Muscle layer of colon (tissue), 2 donors: ENCODE measurements around the gene TRIM50.
A peak's percentile ranks its signal among the peaks of the same experiment; 100 is the strongest.
"Not testable (repeated sequence)": the region's sequence is repeated elsewhere in the genome, so short reads cannot be mapped to it uniquely, and the experiment has no call there.

Source experiments
- H3K27ac ChIP-seq: one replicate; pipeline ENCODE4 v1.7.0; 2013; ENCODE audit warnings: low read depth, mild to moderate bottlenecking, low read length, moderate library complexity
- H3K27me3 ChIP-seq, 2 donors: one replicate each; pipeline ENCODE4 v1.7.0; 2013; ENCODE audit warnings: low read length in 2 of 2, mild to moderate bottlenecking in 2 of 2; ENCODE audit not compliant: insufficient read depth in 2 of 2, control insufficient read depth in 1 of 2
- H3K36me3 ChIP-seq: one replicate; pipeline ENCODE4 v1.7.0; 2013; ENCODE audit warnings: mild to moderate bottlenecking, low read length; ENCODE audit not compliant: insufficient read depth
- H3K4me1 ChIP-seq: one replicate; pipeline ENCODE4 v1.7.0; 2013; ENCODE audit warnings: mild to moderate bottlenecking, low read length; ENCODE audit not compliant: insufficient read depth
- H3K4me3 ChIP-seq, 2 donors: one replicate each; pipeline ENCODE4 v1.7.0; 2013; ENCODE audit warnings: low read length in 2 of 2, low read depth in 1 of 2, mild to moderate bottlenecking in 1 of 2, moderate library complexity in 1 of 2
- H3K9ac ChIP-seq: one replicate; pipeline ENCODE4 v1.7.0; 2013; ENCODE audit warnings: low read length
- H3K9me3 ChIP-seq: one replicate; pipeline ENCODE4 v1.7.0; 2013; ENCODE audit warnings: mild to moderate bottlenecking, low read length
- donor health status: abdominal sarcoma.
- donor health status: Adenocarcinoma of cecum.

The TRIM50 gene

DNA sequence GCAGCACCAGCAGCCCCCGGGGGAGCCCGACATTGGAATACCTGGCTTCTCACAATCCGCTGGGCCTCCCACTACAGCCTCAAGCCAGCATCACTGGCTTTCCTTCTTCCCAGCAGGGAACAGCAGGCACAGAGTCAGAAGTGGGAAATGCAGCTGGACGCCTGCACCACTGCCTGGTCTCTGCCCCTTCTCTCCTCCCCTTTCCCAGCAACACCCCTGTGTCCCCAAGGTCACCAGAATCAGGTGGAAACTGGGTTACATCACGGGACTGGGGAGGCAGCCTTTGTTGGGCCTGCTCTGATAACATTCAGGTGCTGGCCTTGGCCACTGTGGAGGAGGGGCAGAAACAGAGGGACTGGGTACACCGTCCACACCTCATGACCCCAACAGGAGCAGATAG, 2.5 kb downstream of the TRIM50 start:
- not testable (repeated sequence) for H3K36me3 ChIP-seq, H3K27ac ChIP-seq, H3K4me3 ChIP-seq, H3K27me3 ChIP-seq, H3K4me1 ChIP-seq, H3K9me3 ChIP-seq, H3K9ac ChIP-seq

DNA sequence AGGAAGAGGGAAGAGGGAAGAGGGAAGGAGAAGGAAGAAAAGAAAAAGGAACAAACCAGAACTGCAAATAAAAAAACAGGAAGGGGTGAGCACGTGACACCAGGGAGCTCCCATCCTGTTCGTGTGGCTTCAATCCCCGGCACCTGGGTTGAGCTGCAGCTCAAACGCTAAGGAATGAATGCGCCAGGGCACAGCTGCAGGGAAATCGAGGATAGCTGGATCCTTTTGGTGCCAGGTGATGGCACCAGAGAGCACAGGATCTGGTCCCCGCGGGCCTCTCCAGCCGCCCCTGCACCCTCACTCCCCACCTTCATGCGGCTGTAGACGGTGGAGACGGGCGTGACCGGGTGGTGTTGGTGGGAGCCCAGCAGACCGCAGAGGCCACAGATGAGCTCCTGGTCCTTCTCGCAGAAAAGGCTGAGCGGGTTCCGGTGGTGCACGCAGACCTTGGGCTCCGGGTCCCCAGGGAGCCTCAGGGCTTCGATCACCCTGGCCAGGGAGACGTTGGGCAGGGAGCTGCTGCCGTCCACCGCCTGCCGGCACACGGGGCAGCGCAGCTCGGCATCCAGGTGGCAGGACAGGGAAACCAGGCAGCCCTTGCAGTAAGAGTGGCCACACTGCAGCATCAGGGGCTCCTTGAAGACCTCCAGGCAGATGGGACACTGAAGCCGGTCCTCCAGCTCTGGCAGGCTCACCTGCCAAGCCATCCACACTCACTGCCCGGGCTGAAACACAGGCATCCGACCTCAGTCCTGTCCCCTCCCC, 3.6 kb downstream of the TRIM50 start:
- H3K27ac ChIP-seq, H3K36me3 ChIP-seq, H3K27me3 ChIP-seq, H3K9me3 ChIP-seq, H3K9ac ChIP-seq, H3K4me1 ChIP-seq: not testable (repeated sequence)
- H3K4me3 ChIP-seq: peak overlapping the region in 1 of 2 donors; percentile 45

GRCh38 chr7:73323434-73324080, 4.3 kb downstream of the TRIM50 start:
- peak overlapping the region in 1 of 2 donors; percentile 45 for H3K4me3 ChIP-seq
- H3K4me1 ChIP-seq, H3K27ac ChIP-seq, H3K9ac ChIP-seq, H3K36me3 ChIP-seq, H3K9me3 ChIP-seq, H3K27me3 ChIP-seq: not testable (repeated sequence)

GRCh38 chr7:73320009-73320408, 7.9 kb downstream of the TRIM50 start:
- H3K27me3 ChIP-seq, H3K4me1 ChIP-seq, H3K4me3 ChIP-seq, H3K9ac ChIP-seq, H3K36me3 ChIP-seq, H3K9me3 ChIP-seq, H3K27ac ChIP-seq: not testable (repeated sequence)

GRCh38 chr7:73319541-73319940, 8.3 kb downstream of the TRIM50 start:
- H3K9ac ChIP-seq, H3K4me3 ChIP-seq, H3K27me3 ChIP-seq, H3K9me3 ChIP-seq, H3K4me1 ChIP-seq, H3K27ac ChIP-seq, H3K36me3 ChIP-seq: not testable (repeated sequence)

GRCh38 chr7:73318656-73319204, 9.2 kb downstream of the TRIM50 start:
- not testable (repeated sequence) for H3K4me3 ChIP-seq, H3K9ac ChIP-seq, H3K4me1 ChIP-seq, H3K9me3 ChIP-seq, H3K27ac ChIP-seq, H3K27me3 ChIP-seq, H3K36me3 ChIP-seq

DNA sequence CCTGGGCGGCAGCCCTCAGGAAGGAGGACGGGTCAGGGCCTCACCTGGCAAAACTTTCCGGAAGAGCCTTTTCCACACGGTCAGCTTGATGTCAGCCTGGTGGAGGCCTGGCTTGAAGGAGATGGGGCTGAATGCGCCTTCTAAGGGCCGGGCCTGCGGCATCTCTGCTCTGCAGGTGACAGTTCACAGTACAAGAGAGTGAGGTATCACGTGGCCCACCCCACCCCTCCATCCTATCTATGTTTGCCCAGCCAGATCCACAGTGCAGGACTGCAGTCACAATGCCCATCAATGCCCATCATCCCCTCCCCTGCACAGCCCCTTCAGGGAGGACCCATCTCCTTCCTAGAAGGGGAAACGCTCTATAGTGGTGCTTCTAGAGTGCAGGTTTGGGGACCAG, 11.4 kb downstream of the TRIM50 start:
- no peaks in the 10 kb centered on the region for H3K36me3 ChIP-seq

DNA sequence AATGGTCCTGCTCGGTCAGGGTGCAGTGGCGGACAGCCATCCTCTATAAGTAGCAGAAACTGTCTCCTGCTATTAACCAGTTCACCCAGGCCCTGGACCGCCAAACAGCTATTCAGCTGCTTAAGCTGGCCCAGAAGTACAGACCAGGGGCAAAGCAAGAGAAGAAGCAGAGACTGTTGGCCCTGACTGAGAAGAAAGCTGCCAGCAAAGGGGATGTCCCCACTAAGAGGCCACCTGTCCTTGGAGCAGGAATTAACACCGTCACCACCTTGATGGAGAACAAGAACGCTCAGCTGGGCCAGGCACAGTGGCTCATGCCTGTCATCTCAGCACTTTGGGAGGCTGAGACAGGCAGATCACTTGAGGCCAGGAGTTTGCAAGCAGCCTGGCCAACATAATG, 13.6 kb downstream of the TRIM50 start:
- Histone ChIP-seq H3K27ac (no peak overlapping the region), H3K4me1 (peaks cover 3% of the 10 kb centered on the region), H3K36me3 (no peaks in the 10 kb centered on the region), H3K9me3 (no peaks in the 10 kb centered on the region), H3K27me3 (no peaks in the 10 kb centered on the region), H3K9ac (no peak overlapping the region), H3K4me3 (no peak overlapping the region)

More for the DNA sequence above, 11.4 kb downstream of the TRIM50 start:
- Histone ChIP-seq H3K27me3 (no peaks in the 10 kb centered on the region), H3K9me3 (no peaks in the 10 kb centered on the region), H3K9ac (no peak overlapping the region), H3K4me3 (no peak overlapping the region), H3K27ac (no peak overlapping the region), H3K4me1 (no peaks in the 10 kb centered on the region)

GRCh38 chr7:73313521-73313906, 14.4 kb downstream of the TRIM50 start:
- no peaks in the 10 kb centered on the region for H3K27me3 ChIP-seq

DNA sequence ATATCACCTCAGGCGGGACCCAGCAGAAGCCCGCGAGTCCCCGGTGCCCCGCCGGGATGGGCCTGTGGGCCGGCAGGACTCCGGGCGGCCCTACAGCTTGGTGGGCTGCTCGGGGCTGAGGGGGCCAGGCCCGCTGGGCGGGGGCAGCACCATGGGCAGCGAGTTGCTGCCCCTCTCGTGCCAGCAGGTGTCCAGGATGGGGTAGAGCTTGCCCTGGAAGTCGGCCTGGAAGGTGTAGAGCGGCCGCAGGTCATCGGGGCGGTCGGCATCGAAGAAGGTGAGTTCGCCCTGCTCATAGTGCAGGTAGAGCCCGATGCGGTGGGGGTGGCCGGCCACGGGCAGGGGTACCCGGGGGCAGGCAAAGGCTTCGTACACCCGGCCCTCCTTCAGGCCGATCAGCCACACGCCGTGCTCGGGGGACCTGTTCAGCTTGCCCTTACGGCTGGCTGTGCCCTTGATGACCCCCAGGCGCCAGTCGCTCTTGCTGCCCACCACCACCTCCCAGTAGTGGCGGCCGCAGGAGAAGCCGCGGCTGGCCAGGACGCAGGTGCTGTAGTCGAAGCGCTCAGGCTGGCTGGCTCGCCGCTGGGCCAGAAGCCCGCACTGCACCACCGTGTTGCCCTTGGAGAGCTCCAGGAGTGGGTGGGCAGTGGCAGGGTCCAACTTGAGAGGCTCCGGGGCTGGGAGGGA, 14.9 kb downstream of the TRIM50 start:
- Histone ChIP-seq H3K27me3 (no peaks in the 10 kb centered on the region), H3K9me3 (no peaks in the 10 kb centered on the region), H3K9ac (no peak overlapping the region), H3K4me1 (peaks cover 7% of the 10 kb centered on the region), H3K36me3 (no peaks in the 10 kb centered on the region), H3K4me3 (no peak overlapping the region), H3K27ac (no peak overlapping the region)

More at GRCh38 chr7:73313521-73313906, 14.4 kb downstream of the TRIM50 start:
- Histone ChIP-seq H3K9ac (no peak overlapping the region), H3K27ac (no peak overlapping the region), H3K4me3 (no peak overlapping the region), H3K9me3 (no peaks in the 10 kb centered on the region), H3K36me3 (no peaks in the 10 kb centered on the region), H3K4me1 (peaks cover 6% of the 10 kb centered on the region)

GRCh38 chr7:73311421-73311820, 16.5 kb downstream of the TRIM50 start:
- not testable (repeated sequence) for H3K27ac ChIP-seq, H3K27me3 ChIP-seq, H3K4me3 ChIP-seq, H3K9ac ChIP-seq, H3K9me3 ChIP-seq, H3K36me3 ChIP-seq
- peaks cover 12% of the 10 kb centered on the region for H3K4me1 ChIP-seq
